Lower leg skin (tissue), 3 donors: Measurements from ENCODE around the gene PTPRN2.

Experiments
- CTCF ChIP-seq, 3 donors: fragments of 450-650 bp; IDR thresholded peaks; one replicate each; pipeline ENCODE4 v1.5.1; 2016; ENCODE audit warnings: antibody characterized with exemption in 3 of 3, mild to moderate bottlenecking in 3 of 3, moderate library complexity in 2 of 3
- POLR2A ChIP-seq, 2 donors: fragments of 450-650 bp; IDR thresholded peaks; one replicate each; pipeline ENCODE4 v1.6.1; 2016 to 2017; ENCODE audit warnings: antibody characterized with exemption in 2 of 2, mild to moderate bottlenecking in 1 of 2, moderate library complexity in 1 of 2

GRCh38 chr7:158264881-158265742, 322.5 kb downstream of the PTPRN2 start:
- TF ChIP-seq CTCF (IDR thresholded peaks at IDR 0.05) (no peak), POLR2A (IDR thresholded peaks at IDR 0.05) (no peak)
